Activated CD4-positive, alpha-beta T cell treated with anti-CD3 and anti-CD28 coated beads, Interleukin-2, amount 50 U/mL, for 1 hour (primary cell): ENCODE measurements around the gene PHC2.

ENCODE experiments used
- DNase-seq: peaks from one replicate; pipeline ENCODE4 v3.0.0-alpha.2; 2020

PHC2 gene

GRCh38 chr1:33348676-33349080 lies 82.2 kb downstream of the PHC2 start:
- DNase-seq, result no peak

GRCh38 chr1:33348194-33348593 lies 82.7 kb downstream of the PHC2 start:
- DNase-seq, result no peak

GRCh38 chr1:33347650-33347992 lies 83.3 kb downstream of the PHC2 start:
- DNase-seq, result no peak

GRCh38 chr1:33346927-33347649 lies 83.8 kb downstream of the PHC2 start:
- DNase-seq, result no peak

- no peak for DNase-seq
These were observed 84.4 kb downstream of the PHC2 start for GRCh38 chr1:33346533-33346926.

GRCh38 chr1:33344896-33345560 lies 85.9 kb downstream of the PHC2 start:
- DNase-seq, result no peak

GRCh38 chr1:33343539-33343938 lies 87.4 kb downstream of the PHC2 start:
- no peak for DNase-seq

- no peak for DNase-seq
These were observed 88.7 kb downstream of the PHC2 start for GRCh38 chr1:33342041-33342723.

GRCh38 chr1:33341190-33341589 lies 89.7 kb downstream of the PHC2 start:
- DNase-seq, result no peak

- DNase-seq, result no peak
These were observed 91.5 kb downstream of the PHC2 start for GRCh38 chr1:33339413-33339812.

GRCh38 chr1:33338440-33339211 lies 92.3 kb downstream of the PHC2 start:
- no peak for DNase-seq

GRCh38 chr1:33338048-33338439 lies 92.9 kb downstream of the PHC2 start:
- DNase-seq, result no peak

GRCh38 chr1:33337441-33337840 lies 93.5 kb downstream of the PHC2 start:
- DNase-seq, result no peak

- DNase-seq, result no peak
These were observed 94.3 kb downstream of the PHC2 start for GRCh38 chr1:33336580-33336979.

GRCh38 chr1:33335020-33335419 lies 95.9 kb downstream of the PHC2 start:
- DNase-seq, result no peak

- DNase-seq, result no peak
These were observed 96.8 kb downstream of the PHC2 start for GRCh38 chr1:33334081-33334552.

- no peak for DNase-seq
These were observed 98.0 kb downstream of the PHC2 start for GRCh38 chr1:33332881-33333280.

GRCh38 chr1:33332357-33332789 lies 98.5 kb downstream of the PHC2 start:
- no peak for DNase-seq

GRCh38 chr1:33331444-33332356 lies 99.2 kb downstream of the PHC2 start:
- no peak for DNase-seq

- DNase-seq, result no peak
These were observed 100.0 kb downstream of the PHC2 start for GRCh38 chr1:33330906-33331305.

GRCh38 chr1:33330361-33330890 lies 100.5 kb downstream of the PHC2 start:
- no peak for DNase-seq
